GM18502 (cell line): Measurements from ENCODE around the gene SLC16A10.
"Not testable (repeated sequence)": the region's sequence is repeated elsewhere in the genome, so short reads cannot be mapped to it uniquely, and the experiment has no call there.

Experiments used
- ATAC-seq: cut with Tn5 transposase; IDR thresholded peaks from one replicate; pipeline ENCODE4 v1.9.1; 2021; ENCODE audit warnings: mild to moderate bottlenecking; ENCODE audit not compliant: unreplicated experiment, poor library complexity

The SLC16A10 gene

GRCh38 chr6:111124406-111124805, 37.1 kb downstream of the SLC16A10 start:
- ATAC-seq: no peak

GRCh38 chr6:111129013-111129412, 41.7 kb downstream of the SLC16A10 start:
- no peak for ATAC-seq

DNA sequence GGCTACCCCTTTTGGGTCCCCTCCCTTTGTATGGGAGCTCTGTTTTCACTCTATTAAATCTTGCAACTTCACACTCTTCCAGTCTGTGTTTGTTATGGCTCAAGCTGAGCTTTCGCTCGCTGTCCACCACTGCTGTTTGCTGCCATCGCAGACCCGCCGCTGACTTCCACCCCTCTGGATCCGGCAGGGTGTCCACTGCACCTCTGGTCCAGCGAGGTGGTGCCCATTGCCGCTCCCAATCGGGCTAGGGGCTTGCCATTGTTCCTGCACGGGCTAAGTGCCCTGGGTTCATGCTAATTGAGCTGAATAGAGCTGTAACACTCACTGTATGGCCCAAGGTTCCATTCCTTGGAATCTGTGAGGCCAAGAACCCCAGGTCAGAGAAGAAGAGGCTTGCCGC, 43.7 kb downstream of the SLC16A10 start:
- not testable (repeated sequence) for ATAC-seq

GRCh38 chr6:111132669-111133068, 45.4 kb downstream of the SLC16A10 start:
- not testable (repeated sequence) for ATAC-seq

DNA sequence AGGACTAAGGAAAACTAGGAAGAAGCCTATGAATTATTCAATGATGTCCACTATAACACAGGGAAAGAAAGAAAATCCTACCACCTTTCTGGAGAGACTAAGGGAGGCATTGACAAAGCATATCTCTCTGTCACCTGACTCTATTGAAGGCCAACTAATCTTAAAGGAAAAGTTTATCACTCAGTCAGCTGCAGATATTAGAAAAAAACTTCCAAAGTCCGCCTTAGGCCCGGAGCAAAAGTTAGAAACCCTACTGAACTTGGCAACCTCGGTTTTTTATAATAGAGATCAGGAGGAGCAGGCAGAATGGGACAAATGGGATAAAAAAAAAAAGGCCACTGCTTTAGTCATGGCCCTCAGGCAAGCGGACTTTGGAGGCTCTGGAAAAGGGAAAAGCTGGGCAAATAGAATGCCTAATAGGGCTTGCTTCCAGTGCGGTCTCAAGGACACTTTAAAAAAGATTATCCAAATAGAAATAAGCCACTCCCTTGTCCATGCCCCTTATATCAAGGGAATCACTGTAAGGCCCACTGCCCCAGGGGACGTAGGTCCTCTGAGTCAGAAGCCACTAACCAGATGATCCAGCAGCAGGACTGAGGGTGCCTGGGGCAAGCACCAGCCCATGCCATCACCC, 47.0 kb downstream of the SLC16A10 start:
- not testable (repeated sequence) for ATAC-seq

DNA sequence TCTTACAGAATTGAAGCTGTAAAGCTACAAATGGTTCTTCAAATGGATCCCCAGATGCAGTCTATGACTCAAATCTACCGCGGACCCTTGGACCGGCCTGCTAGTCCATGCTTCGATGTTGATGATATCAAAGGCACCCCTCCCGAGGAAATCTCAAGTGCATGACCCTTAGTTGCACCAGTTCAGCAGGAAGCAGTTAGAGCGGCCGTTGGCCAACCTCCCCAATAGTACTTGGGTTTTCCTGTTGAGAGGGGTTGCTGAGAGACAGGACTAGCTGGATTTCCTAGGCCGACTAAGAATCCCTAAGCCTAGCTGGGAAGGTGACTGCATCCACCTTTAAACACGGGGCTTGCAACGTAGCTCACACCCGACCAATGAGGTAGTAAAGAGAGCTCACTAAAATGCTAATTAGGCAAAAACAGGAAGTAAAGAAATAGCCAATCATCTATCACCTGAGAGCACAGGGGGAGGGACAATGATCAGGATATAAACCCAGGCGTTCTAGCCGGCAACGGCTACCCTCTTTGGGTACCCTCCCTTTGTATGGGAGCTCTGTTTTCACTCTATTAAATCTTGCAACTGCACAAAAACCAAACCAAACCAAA, 50.3 kb downstream of the SLC16A10 start:
- not testable (repeated sequence) for ATAC-seq

DNA sequence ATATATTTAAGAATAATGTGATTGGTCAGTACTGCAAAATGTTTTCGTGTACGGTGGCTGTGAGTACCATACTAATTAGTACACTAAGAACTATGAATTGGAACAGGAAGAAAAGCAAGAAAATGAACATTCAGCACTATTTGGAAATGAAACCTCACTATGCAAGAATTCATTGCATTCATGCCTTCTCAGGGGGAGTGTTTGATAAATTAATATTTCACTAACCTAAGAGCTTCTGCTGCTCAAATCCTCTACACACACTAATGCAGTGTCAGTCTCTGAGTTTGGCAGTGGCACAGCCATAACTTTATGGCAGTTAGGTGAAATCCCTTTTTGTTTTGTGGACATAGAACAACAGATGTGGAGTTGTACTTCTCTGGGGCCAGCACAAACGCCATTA, 60.1 kb downstream of the SLC16A10 start:
- ATAC-seq: no peak

- no peak for ATAC-seq
These were observed 60.8 kb downstream of the SLC16A10 start for GRCh38 chr6:111148110-111148509.

- ATAC-seq: no peak
These were observed 63.3 kb downstream of the SLC16A10 start for GRCh38 chr6:111150577-111150976.

GRCh38 chr6:111154981-111155380, 67.7 kb downstream of the SLC16A10 start:
- no peak for ATAC-seq

GRCh38 chr6:111157412-111157811, 70.1 kb downstream of the SLC16A10 start:
- ATAC-seq: no peak

- no peak for ATAC-seq
These were observed 72.3 kb downstream of the SLC16A10 start for GRCh38 chr6:111159633-111160032.

GRCh38 chr6:111161650-111162049, 74.3 kb downstream of the SLC16A10 start:
- no peak for ATAC-seq

DNA sequence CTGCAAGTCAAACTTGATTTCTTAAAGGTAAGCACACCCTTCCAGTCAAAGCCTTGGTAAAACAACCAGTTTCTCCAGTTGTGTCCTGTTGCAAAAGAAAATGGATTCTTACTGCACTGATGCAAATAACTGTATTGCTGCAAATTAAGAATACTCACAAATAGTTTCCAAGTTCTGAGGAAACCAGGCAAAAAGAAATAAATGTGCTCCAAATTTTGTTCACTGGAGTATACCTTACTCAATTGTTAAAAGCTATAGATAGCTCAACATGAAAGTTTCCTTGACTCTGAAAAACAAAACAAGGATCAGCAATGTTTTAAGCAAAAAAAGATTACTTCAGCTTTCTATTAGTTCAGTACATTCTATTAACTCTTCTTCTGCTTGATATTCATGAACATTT, 75.2 kb downstream of the SLC16A10 start:
- ATAC-seq: no peak

DNA sequence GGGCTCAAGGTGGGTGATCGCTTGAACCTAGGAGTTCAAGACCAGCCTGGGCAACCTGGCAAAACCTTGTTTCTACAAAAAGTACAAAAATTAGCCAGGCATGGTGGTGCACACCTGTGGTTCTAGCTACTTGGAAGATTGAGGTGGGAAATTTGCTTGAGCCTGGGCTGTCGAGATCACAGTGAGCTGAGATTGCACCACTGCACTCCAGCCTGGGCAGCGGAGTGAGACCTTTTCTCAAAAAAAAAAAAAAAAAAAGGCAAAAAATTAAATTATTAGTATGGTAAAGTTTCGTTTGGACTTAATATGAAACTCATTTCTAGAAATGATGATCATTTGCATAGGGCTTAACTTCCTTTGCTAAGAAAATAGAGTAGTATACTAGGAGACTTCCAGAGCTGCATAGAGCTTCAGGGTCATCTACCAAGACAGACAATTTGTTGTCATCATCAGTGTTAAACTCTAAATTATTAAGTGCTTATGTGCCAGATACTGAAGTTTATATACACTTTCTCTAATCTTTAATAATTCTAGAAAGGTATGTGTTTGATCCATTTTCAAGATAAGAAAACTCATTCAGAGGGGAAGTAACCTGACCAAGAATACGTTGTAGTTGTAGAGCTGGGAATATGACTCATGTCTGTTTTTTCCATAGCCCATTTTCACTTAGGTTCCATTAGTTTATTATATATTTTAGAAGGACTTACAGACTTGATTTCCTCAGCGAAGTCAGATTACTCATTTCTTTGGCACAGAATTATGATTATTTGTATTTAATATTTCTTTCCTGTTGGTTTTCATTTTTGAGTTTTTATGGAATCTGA, 84.5 kb downstream of the SLC16A10 start:
- ATAC-seq: peak; percentile 91

- ATAC-seq: no peak
These were observed 85.3 kb downstream of the SLC16A10 start for GRCh38 chr6:111172563-111172962.

DNA sequence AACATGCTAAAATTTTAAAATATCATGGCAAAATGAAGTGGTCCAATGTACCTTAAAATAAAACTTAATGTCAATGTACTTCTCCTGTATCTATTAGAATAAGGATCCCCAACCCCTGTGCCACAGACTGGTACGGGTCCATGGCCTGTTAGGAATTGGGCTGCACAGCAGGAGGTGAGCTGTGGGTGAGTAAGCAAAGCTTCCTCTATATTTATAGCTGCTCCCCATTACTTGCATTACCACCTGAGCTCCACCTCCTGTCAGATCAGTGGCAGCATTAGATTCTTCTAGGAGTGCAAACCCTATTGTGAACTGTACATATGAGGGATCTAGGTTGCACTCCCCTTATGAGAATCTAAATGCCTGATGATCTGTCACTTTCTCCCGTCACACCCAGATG, 86.0 kb downstream of the SLC16A10 start:
- no peak for ATAC-seq

- no peak for ATAC-seq
These were observed 86.6 kb downstream of the SLC16A10 start for GRCh38 chr6:111173946-111174345.

DNA sequence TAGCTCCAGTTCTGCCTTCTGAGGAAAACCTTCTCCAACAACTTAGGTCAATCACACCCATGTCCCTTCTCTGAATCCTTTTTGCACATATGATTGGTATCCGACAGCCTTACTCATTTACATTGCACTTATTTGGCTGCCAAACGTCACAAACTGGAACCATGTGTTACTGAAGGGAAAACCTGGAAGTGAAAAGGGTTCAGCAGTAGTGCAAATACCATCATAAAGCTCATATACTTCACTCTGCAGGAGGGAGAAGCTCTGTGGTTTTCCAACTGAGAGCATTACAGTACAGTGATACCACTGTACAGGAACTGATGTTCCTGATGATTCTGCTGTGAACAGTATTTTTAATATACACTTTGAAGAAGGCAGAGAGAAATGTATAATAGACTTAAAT, 87.8 kb downstream of the SLC16A10 start:
- no peak for ATAC-seq

DNA sequence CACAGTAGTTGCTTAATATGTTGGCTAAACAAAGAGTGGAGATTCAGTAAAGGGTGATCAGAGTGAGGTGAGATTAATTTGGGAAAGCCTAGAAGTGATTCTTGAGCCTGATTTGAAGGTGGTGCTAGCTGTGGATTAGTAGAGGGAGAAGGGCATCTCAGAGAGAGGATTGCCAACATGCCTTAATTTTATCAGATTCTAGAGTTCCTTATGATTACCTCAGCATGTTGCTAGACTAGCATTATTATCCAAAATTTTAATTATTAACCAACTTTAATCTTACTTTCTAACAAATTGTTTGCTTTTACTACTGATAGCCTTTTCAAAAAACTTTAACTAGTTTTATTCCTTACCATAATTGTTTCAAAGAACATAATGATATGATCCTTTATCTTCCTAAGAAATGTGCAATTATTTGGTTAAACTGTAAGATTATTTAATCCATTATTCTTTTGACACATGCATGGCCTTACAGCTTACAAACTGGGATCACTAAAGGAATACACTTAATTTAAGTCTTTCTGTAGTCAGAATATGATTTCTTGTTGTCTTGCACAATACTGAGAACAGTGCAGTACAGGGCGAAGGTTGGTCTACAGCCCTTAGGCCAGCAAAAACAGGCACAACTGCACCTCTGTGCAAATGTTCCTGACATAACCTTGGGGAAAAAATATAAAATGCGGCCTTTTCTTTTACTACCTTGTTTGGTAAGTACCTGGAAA, 88.9 kb downstream of the SLC16A10 start:
- ATAC-seq: no peak

DNA sequence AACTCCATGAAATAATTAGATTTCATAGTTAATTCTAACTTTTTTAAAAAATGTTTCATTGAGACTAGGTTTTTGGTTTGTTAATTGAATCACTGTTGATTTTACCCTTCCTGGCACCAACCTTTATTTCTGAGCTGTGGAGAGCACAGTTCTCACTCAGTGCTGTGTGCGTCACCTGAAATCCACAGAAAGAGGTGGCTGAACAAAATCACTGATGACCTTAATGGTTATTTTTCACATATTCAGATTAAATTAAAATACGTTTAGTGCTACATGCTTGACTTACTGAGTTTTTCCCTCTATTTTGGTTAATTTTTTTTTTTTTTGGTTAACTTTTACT, 89.4 kb downstream of the SLC16A10 start:
- no peak for ATAC-seq
